CD8-positive, alpha-beta memory T cell (primary cell): Measurements from ENCODE around the gene GNPTAB. TPM values are rescaled to one million over a fixed set of nuclear protein-coding genes. Genes with fewer than 3 reads are reported as not detected.
A peak's percentile ranks its signal among the peaks of the same experiment; 100 is the strongest.

Experiments
- CTCF ChIA-PET: fragments of 350-600 bp; sonication (Branson Sonifier 250); formaldehyde crosslinking; loops from one replicate; lab custom pipeline; 2021; ENCODE audit warnings: antibody characterized with exemption; lab: Charles Lee
- POLR2A ChIA-PET: fragments of 350-600 bp; sonication (Branson Sonifier 250); formaldehyde crosslinking; loops from one replicate; lab custom pipeline; 2021; ENCODE audit warnings: antibody characterized with exemption; lab: Charles Lee
- DNase-seq, 5 donors: peaks; one replicate each; pipeline versions ENCODE4 v3.0.0 to v3.0.0-alpha.2; 2020 to 2022; ENCODE audit warnings: mixed read lengths in 1 of 5
- H3K27ac ChIP-seq: one replicate; pipeline ENCODE4 v1.7.0; 2013; ENCODE audit warnings: low read depth, mild to moderate bottlenecking, low read length, moderate library complexity
- H3K27me3 ChIP-seq: 2 replicates; pipeline ENCODE4 v1.7.0; 2013; ENCODE audit warnings: low read length, mild to moderate bottlenecking; ENCODE audit not compliant: insufficient read depth, poor library complexity, severe bottlenecking
- H3K36me3 ChIP-seq: 2 replicates; pipeline ENCODE4 v1.7.0; 2013; ENCODE audit warnings: mild to moderate bottlenecking, low read length, moderate library complexity; ENCODE audit not compliant: insufficient read depth
- H3K4me1 ChIP-seq: 2 replicates; pipeline ENCODE4 v1.7.0; 2013; ENCODE audit warnings: mild to moderate bottlenecking, low read length, moderate library complexity; ENCODE audit not compliant: insufficient read depth
- H3K4me3 ChIP-seq: 2 replicates; pipeline ENCODE4 v1.7.0; 2013; ENCODE audit warnings: mild to moderate bottlenecking, low read length
- H3K9me3 ChIP-seq: 2 replicates; pipeline ENCODE4 v1.7.0; 2013; ENCODE audit warnings: mild to moderate bottlenecking, low read length
- H3K27ac Mint-ChIP-seq, 8 donors: one replicate each; pipeline ENCODE4 v1.8.0; 2020 to 2021; ENCODE audit warnings: mixed read lengths in 8 of 8, mild to moderate bottlenecking in 6 of 8, inconsistent platforms in 3 of 8, moderate library complexity in 3 of 8
- H3K27me3 Mint-ChIP-seq, 2 donors: one replicate each; pipeline ENCODE4 v1.8.0; 2020 to 2021; ENCODE audit warnings: mixed read lengths in 2 of 2, mild to moderate bottlenecking in 1 of 2, moderate library complexity in 1 of 2
- H3K36me3 Mint-ChIP-seq, 3 donors: one replicate each; pipeline ENCODE4 v1.8.0; 2020 to 2021; ENCODE audit warnings: mixed read lengths in 3 of 3, inconsistent platforms in 1 of 3, mild to moderate bottlenecking in 1 of 3
- H3K4me1 Mint-ChIP-seq, 3 donors: one replicate each; pipeline ENCODE4 v1.8.0; 2020 to 2021; ENCODE audit warnings: mixed read lengths in 3 of 3, inconsistent platforms in 1 of 3, mild to moderate bottlenecking in 1 of 3
- H3K4me3 Mint-ChIP-seq, 7 donors: one replicate each; pipeline ENCODE4 v1.8.0; 2020 to 2021; ENCODE audit warnings: mixed read lengths in 7 of 7, mild to moderate bottlenecking in 6 of 7, moderate library complexity in 4 of 7, inconsistent platforms in 2 of 7
- H3K9me3 Mint-ChIP-seq, 5 donors: one replicate each; pipeline ENCODE4 v1.8.0; 2020 to 2022; ENCODE audit warnings: mixed read lengths in 5 of 5, mild to moderate bottlenecking in 3 of 5, moderate library complexity in 2 of 5, inconsistent platforms in 1 of 5
- polyA plus RNA-seq: library from polyadenylated mRNA; unstranded; fragments of 300-500 nt; fragmentation: Illumina TruSeq; gene quantifications from one replicate; pipeline ENCODE4 v1.2.3, GENCODE V29; 2021
- total RNA-seq, 2 experiments: library from RNA; stranded (reverse); gene quantifications; one replicate each; pipeline ENCODE4 v1.2.3, GENCODE V29; 2021

GNPTAB gene
- total and polyA plus RNA-seq, 3 experiments from 2014 or later = 49.7 to 64.7 (median 62.1) TPM

DNA sequence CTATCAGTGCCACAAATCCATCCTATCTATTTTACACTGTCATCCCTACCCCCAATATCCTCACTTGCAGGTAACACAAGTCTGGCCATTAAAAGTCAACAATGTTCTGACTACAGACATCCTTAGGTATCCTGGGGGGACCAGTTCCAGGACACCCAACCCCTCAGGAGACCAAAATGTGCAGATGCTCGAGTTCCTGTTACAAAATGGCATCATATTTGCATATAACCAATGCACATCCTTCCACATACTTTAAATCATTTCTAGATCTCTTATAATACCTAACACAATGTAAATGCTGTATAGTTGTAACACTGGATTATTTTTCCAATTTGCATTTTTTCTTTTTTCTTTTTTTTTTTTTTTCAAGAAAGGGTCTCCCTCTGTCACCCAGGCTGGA, 98.4 kb downstream of the GNPTAB start:
- no peaks in the 10 kb centered on the region for H3K9me3 Mint-ChIP-seq
- Histone ChIP-seq H3K4me3 (no peak overlapping the region), H3K27me3 (no peaks in the 10 kb centered on the region), H3K4me1 (no peaks in the 10 kb centered on the region), H3K27ac (no peak overlapping the region), H3K36me3 (no peaks in the 10 kb centered on the region), H3K9me3 (no peaks in the 10 kb centered on the region)
- no peaks in the 10 kb centered on the region for H3K4me1 Mint-ChIP-seq
- peak overlapping the region in 1 of 8 donors; percentile 3 for H3K27ac Mint-ChIP-seq
- no peaks in the 10 kb centered on the region for H3K27me3 Mint-ChIP-seq
- ChIA-PET CTCF (no interaction called here), POLR2A (no interaction called here)
- H3K4me3 Mint-ChIP-seq = no peak overlapping the region
- peaks cover 0 to 30% (median 0%) of the 10 kb centered on the region in 3 donors for H3K36me3 Mint-ChIP-seq
- DNase-seq = no peak

DNA sequence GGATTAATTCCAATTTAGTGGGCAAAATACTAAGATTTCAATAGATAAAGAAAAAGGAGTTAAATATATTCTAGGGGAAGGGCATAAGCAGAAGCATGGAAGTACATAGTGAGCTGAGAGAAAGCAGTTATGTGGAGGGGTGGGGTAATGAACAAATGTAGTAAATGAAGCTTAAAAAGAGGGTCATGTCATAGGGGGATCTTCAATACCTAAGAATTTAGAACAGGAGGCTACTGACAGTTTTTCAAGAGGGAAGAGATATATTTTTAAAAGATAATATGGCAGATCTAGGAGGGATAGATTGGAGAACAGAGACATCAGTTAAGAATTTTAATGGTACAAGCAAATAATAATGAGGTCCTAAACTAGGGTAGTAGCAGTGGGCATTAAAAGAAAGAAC, 100.9 kb downstream of the GNPTAB start:
- Histone ChIP-seq H3K9me3 (no peaks in the 10 kb centered on the region), H3K4me3 (no peak overlapping the region), H3K36me3 (no peaks in the 10 kb centered on the region), H3K27me3 (no peaks in the 10 kb centered on the region), H3K4me1 (no peaks in the 10 kb centered on the region), H3K27ac (no peak overlapping the region)
- no peak for DNase-seq
- Mint-ChIP-seq H3K36me3 (peaks cover 0 to 44% (median 3%) of the 10 kb centered on the region in 3 donors), H3K4me3 (no peak overlapping the region), H3K4me1 (no peaks in the 10 kb centered on the region), H3K27ac (peak overlapping the region in 1 of 8 donors; percentile 4), H3K27me3 (no peaks in the 10 kb centered on the region), H3K9me3 (no peaks in the 10 kb centered on the region)
- ChIA-PET CTCF (interaction anchor here (0.6 kb wide), 1 partner anchor 171 kb away, joined by 3 read pairs; no protein-coding TSS in a partner anchor), POLR2A (no interaction called here)

DNA sequence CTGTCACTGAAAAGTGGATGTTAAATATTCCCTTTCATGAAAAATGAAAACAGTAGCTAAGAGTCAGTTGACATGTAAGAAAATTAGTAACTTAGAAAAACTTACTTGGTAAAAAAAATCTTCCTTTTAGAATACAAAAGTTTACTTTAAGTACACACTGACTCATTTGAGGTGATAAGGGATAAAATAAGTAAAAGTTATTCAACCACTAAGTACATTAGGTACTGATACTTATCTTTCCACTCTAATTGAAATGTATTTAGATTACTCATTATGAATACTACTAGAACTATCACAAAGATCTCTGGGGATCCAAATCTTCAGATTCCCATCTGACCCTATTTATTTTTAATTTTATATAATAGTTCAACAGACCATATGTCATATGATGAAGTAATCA, 103.7 kb downstream of the GNPTAB start:
- H3K27me3 Mint-ChIP-seq = no peaks in the 10 kb centered on the region
- H3K4me3 Mint-ChIP-seq = no peak overlapping the region
- POLR2A ChIA-PET = no interaction called here
- Histone ChIP-seq H3K9me3 (no peaks in the 10 kb centered on the region), H3K27ac (no peak overlapping the region), H3K36me3 (no peaks in the 10 kb centered on the region), H3K4me1 (no peaks in the 10 kb centered on the region), H3K4me3 (no peak overlapping the region), H3K27me3 (no peaks in the 10 kb centered on the region)
- DNase-seq = no peak
- H3K9me3 Mint-ChIP-seq = no peaks in the 10 kb centered on the region
- H3K27ac Mint-ChIP-seq = no peak overlapping the region
- H3K36me3 Mint-ChIP-seq = peaks cover 0 to 42% (median 6%) of the 10 kb centered on the region in 3 donors
- CTCF ChIA-PET = no interaction called here
- H3K4me1 Mint-ChIP-seq = no peaks in the 10 kb centered on the region

DNA sequence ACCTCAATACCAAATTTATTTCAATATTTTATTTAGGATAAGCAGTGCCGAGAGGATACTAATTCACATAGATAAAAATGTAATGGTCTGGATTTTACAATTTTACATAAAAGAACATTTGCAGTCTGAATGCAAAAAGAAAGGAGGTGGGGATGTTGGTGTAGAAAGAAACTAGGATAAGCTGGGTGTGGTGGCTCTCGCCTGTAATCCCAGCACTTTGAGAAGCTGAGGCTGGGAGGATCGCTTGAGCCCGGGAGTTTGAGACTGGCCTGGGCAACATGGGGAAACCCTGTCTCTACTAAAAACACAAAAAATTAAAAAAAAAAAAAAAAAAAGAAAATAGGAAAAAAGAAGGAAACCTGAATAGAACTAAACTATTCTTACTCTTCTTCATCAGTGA, 108.4 kb downstream of the GNPTAB start:
- Histone ChIP-seq H3K9me3 (no peaks in the 10 kb centered on the region), H3K4me3 (no peak overlapping the region), H3K27ac (no peak overlapping the region), H3K27me3 (no peaks in the 10 kb centered on the region), H3K36me3 (no peaks in the 10 kb centered on the region), H3K4me1 (no peaks in the 10 kb centered on the region)
- Mint-ChIP-seq H3K27ac (no peak overlapping the region), H3K9me3 (no peaks in the 10 kb centered on the region), H3K4me3 (no peak overlapping the region), H3K4me1 (no peaks in the 10 kb centered on the region), H3K36me3 (peaks cover 0 to 38% (median 9%) of the 10 kb centered on the region in 3 donors), H3K27me3 (no peaks in the 10 kb centered on the region)
- ChIA-PET POLR2A (interaction anchor here (0.6 kb wide), 1 partner anchor 34 kb away, joined by 3 read pairs; no protein-coding TSS in a partner anchor), CTCF (no interaction called here)
- DNase-seq = no peak

DNA sequence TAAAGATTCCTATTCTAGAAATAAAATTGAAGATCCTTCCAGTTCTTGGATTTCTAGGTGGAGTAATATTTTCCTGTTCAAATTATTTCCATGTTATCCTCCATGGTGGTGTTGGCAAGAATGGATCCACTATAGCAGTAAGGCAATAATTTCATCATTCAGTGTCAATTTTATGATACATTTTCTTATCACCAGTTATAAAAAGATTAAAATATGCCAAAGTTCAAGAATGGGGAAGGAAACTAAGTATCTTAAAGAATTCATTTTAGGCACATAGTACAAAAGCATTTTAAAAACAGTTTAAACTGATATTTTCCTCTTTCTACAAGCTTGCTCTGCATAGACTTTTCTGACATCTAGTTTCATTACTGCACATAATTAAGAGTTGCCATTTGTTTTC, 110.6 kb downstream of the GNPTAB start:
- no peaks in the 10 kb centered on the region for H3K36me3 ChIP-seq
- no peak overlapping the region for H3K4me3 Mint-ChIP-seq
- H3K4me3 ChIP-seq = no peak overlapping the region
- peaks cover 0 to 28% (median 6%) of the 10 kb centered on the region in 3 donors for H3K36me3 Mint-ChIP-seq
- no peak overlapping the region for H3K27ac ChIP-seq
- no peaks in the 10 kb centered on the region for H3K4me1 Mint-ChIP-seq
- H3K9me3 ChIP-seq = no peaks in the 10 kb centered on the region
- no peak for DNase-seq
- no peak overlapping the region for H3K27ac Mint-ChIP-seq
- no peaks in the 10 kb centered on the region for H3K4me1 ChIP-seq
- H3K27me3 Mint-ChIP-seq = no peaks in the 10 kb centered on the region
- no peaks in the 10 kb centered on the region for H3K27me3 ChIP-seq
- H3K9me3 Mint-ChIP-seq = no peaks in the 10 kb centered on the region
- POLR2A ChIA-PET = no interaction called here
- CTCF ChIA-PET = no interaction called here

DNA sequence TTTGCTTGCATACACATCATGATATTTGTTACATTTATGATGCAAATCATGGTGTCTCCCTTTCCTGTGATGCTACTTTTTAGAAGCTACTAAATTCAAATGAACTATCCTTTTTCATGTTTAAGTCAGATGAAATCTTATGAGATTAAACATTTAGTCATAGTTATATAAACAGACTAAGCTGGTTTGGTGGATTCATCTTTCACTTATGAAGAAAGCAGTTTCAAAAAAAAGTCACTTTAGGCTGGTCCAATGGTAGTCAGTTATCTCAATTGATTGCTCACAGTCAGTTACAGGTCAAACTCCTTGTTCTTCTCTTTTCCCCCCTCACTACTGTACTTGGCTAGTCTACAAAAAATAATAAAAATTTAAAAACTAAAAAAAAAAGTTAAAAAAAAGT, 111.2 kb downstream of the GNPTAB start:
- CTCF ChIA-PET = no interaction called here
- no peak overlapping the region for H3K4me3 ChIP-seq
- H3K4me1 ChIP-seq = no peaks in the 10 kb centered on the region
- H3K36me3 Mint-ChIP-seq = peaks cover 0 to 24% (median 6%) of the 10 kb centered on the region in 3 donors
- H3K27ac ChIP-seq = no peak overlapping the region
- no peak for DNase-seq
- no peaks in the 10 kb centered on the region for H3K9me3 Mint-ChIP-seq
- H3K36me3 ChIP-seq = no peaks in the 10 kb centered on the region
- H3K27me3 ChIP-seq = no peaks in the 10 kb centered on the region
- POLR2A ChIA-PET = no interaction called here
- no peaks in the 10 kb centered on the region for H3K9me3 ChIP-seq
- H3K4me3 Mint-ChIP-seq = no peak overlapping the region
- no peaks in the 10 kb centered on the region for H3K4me1 Mint-ChIP-seq
- H3K27ac Mint-ChIP-seq = no peak overlapping the region
- H3K27me3 Mint-ChIP-seq = no peaks in the 10 kb centered on the region

DNA sequence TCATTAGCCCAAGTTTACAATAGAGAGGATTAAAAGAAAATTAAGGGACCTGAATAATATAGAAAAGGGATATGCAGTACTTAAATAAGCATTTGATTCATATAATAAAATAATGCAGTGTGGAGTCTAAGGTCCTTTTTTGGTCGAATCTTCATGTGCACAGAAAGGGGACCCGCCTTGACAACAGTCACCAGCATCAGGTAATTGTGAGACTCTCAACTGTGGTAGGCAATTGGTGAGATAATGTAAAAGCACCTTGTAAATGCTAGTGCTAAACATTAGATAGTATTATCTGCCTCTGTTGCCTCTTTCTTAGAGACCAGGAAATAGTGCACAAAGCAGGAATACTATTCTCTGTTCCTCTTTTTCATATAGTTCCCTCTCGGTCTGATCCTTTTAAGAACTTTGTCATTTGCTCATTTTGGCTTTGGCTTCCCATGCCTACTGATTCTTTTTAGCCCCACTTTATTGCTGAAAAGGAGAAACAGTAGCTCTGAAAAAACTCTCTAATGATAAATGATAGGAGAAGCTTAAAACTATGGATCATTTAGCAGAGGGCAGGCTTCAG, 115.8 kb downstream of the GNPTAB start:
- no peak overlapping the region for H3K27ac ChIP-seq
- Mint-ChIP-seq H3K4me1 (peaks cover 0 to 13% (median under 1%) of the 10 kb centered on the region in 3 donors), H3K27me3 (no peaks in the 10 kb centered on the region), H3K4me3 (no peak overlapping the region), H3K36me3 (peaks cover 0 to 10% (median 0%) of the 10 kb centered on the region in 3 donors), H3K9me3 (no peaks in the 10 kb centered on the region), H3K27ac (no peak overlapping the region)
- H3K4me3 ChIP-seq = no peak overlapping the region
- DNase-seq = no peak
- H3K9me3 ChIP-seq = no peaks in the 10 kb centered on the region
- H3K27me3 ChIP-seq = no peaks in the 10 kb centered on the region
- ChIA-PET CTCF (no interaction called here), POLR2A (no interaction called here)
- H3K4me1 ChIP-seq = no peaks in the 10 kb centered on the region
- no peaks in the 10 kb centered on the region for H3K36me3 ChIP-seq

DNA sequence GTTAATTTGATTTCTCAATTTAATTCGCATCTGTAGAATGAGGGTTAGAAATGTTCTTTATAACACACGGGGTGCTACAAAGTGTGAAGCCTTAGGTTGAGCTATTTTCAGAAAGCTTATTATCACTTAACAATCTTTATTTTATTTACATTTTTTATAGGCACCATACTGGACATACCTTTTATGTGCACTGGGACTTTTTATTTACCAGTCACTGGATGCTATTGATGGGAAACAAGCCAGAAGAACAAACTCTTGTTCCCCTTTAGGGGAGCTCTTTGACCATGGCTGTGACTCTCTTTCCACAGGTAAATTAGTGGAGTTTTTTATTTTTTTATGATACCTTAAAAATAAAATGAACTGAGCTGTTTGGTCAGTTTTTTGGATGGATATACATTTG, 116.8 kb downstream of the GNPTAB start:
- Histone ChIP-seq H3K27ac (no peak overlapping the region), H3K36me3 (no peaks in the 10 kb centered on the region), H3K27me3 (no peaks in the 10 kb centered on the region), H3K4me3 (no peak overlapping the region), H3K4me1 (peaks cover 4% of the 10 kb centered on the region), H3K9me3 (no peaks in the 10 kb centered on the region)
- DNase-seq = no peak
- CTCF ChIA-PET = no interaction called here
- no peaks in the 10 kb centered on the region for H3K9me3 Mint-ChIP-seq
- H3K4me1 Mint-ChIP-seq = peaks cover 7 to 21% (median 8%) of the 10 kb centered on the region in 3 donors
- POLR2A ChIA-PET = no interaction called here
- no peak overlapping the region for H3K27ac Mint-ChIP-seq
- H3K4me3 Mint-ChIP-seq = no peak overlapping the region
- peaks cover 0 to 10% (median 0%) of the 10 kb centered on the region in 3 donors for H3K36me3 Mint-ChIP-seq
- H3K27me3 Mint-ChIP-seq = no peaks in the 10 kb centered on the region
